ENCODE data around the gene MTERF4.
A peak's percentile ranks its signal among the peaks of the same experiment; 100 is the strongest.

The MTERF4 gene

GRCh38 chr2:241091201-241091600 is 10.9 kb downstream of the MTERF4 start:
- DNase-seq (ENCODE audit: low spot score) = no peak
- no peak for TF ChIP-seq CTCF (IDR thresholded peaks at IDR 0.05; ENCODE audit: borderline replicate concordance, control extremely low read depth, extremely low read depth, insufficient read depth, missing control alignments)
- in situ Hi-C loops (cut with MboI; ENCODE audit: low sequenced_read_pairs, unreplicated experiment) = no loop called here

- no peak for DNase-seq (ENCODE audit: low spot score)
- in situ Hi-C loops (cut with MboI; ENCODE audit: low sequenced_read_pairs, unreplicated experiment) = no loop called here
- TF ChIP-seq CTCF (IDR thresholded peaks at IDR 0.05; ENCODE audit: borderline replicate concordance, control extremely low read depth, extremely low read depth, insufficient read depth, missing control alignments) = no peak
Observed at GRCh38 chr2:241088791-241089732, 13.0 kb downstream of the MTERF4 start.

DNA sequence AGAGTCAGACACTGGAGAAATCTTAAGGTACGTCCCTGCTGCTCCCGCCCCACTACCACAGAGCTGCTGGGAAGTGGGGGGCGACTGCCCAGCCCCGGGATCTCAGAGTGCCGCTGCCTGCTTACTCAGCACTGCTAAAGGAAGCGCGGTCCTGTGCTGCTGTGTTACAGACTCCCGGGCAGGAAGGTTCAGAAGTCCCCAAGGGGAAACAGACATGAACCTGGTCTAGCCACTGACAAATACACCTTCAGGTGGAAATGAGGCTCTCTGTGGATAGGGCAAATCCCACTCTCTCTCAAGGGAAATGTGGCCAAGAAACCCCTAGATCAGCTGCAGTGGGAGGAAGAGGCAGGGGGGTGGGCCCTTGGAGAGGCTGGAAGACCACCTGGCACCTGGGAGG is 13.7 kb downstream of the MTERF4 start:
- in situ Hi-C loops (cut with MboI; ENCODE audit: low sequenced_read_pairs, unreplicated experiment) = no loop called here
- TF ChIP-seq CTCF (IDR thresholded peaks at IDR 0.05; ENCODE audit: borderline replicate concordance, control extremely low read depth, extremely low read depth, insufficient read depth, missing control alignments) = no peak
- peak; percentile 61 for DNase-seq (ENCODE audit: low spot score)

DNA sequence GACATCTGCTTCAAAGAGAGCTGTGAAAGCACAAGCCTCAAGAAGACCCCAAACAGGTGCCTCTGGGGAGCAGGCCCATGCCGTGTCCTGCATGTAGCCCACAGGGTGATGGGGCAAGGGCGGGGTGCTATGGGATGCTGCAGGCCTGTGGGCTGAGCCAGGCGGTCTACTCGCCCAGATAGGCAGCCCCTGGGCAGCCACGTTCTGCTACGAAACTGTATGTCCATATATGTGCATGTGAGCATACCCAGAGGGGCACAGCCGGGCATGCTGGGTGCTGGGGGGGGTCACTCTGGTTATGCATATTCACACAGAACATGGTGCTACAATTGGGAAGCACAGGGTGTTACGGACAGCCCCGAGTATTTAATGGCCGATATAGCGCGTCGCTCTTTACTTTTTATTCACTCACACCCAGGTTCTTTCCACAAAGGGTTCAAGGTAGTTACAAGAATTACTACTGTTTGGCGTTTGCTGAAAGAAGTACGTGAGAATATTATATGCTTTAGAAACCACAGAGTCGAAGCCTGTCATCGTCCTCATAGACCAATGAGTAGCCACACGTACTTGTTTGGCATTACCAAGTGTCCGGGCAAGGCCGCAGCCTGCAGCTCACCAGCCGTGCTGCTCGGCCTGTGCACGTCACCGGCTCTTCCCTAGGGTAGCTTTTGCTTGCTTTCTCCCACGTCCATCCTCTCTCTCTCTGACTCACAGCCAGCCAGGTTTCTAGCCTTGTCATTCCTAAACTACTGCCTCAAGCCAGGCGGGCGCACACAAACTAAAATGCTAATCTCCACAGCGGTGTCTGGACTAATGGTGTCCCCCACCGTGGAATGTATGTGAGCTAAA is 14.4 kb downstream of the MTERF4 start:
- in situ Hi-C loops (cut with MboI; ENCODE audit: low sequenced_read_pairs, unreplicated experiment) = no loop called here
- peak; percentile 76 for DNase-seq (ENCODE audit: low spot score)
- no peak for TF ChIP-seq CTCF (IDR thresholded peaks at IDR 0.05; ENCODE audit: borderline replicate concordance, control extremely low read depth, extremely low read depth, insufficient read depth, missing control alignments)

- TF ChIP-seq CTCF (IDR thresholded peaks at IDR 0.05; ENCODE audit: borderline replicate concordance, control extremely low read depth, extremely low read depth, insufficient read depth, missing control alignments) = no peak
- in situ Hi-C loops (cut with MboI; ENCODE audit: low sequenced_read_pairs, unreplicated experiment) = no loop called here
Observed at GRCh38 chr2:241084856-241085444, 17.1 kb downstream of the MTERF4 start.

DNA sequence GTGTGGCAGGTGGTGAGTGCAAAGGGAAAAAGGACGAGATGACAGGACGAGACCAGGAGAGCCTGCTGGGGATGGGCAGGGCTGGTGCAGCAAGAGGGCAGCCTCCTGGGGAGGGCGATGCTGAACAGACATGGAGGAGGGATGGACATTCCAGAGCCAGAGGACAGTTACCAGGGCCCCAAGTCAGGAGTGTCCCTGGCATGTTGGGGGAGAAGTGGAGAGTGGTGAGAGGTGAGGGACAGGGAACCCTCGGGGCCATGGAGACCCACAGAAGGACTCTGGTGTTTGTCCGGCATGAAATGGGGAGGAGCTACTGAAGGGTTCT is 19.0 kb downstream of the MTERF4 start:
- no peak for DNase-seq (ENCODE audit: low spot score)
- TF ChIP-seq CTCF (IDR thresholded peaks at IDR 0.05; ENCODE audit: borderline replicate concordance, control extremely low read depth, extremely low read depth, insufficient read depth, missing control alignments) = no peak
- in situ Hi-C loops (cut with MboI; ENCODE audit: low sequenced_read_pairs, unreplicated experiment) = no loop called here

More at GRCh38 chr2:241084856-241085444, 17.1 kb downstream of the MTERF4 start:
- no peak for DNase-seq (ENCODE audit: low spot score)

All from GM13976 (cell line).